ENCODE measurements around the gene TULP4.
A peak's percentile ranks its signal among the peaks of the same experiment; 100 is the strongest.
"Not testable (repeated sequence)": the region's sequence is repeated elsewhere in the genome, so short reads cannot be mapped to it uniquely, and the experiment has no call there.

The TULP4 gene

DNA sequence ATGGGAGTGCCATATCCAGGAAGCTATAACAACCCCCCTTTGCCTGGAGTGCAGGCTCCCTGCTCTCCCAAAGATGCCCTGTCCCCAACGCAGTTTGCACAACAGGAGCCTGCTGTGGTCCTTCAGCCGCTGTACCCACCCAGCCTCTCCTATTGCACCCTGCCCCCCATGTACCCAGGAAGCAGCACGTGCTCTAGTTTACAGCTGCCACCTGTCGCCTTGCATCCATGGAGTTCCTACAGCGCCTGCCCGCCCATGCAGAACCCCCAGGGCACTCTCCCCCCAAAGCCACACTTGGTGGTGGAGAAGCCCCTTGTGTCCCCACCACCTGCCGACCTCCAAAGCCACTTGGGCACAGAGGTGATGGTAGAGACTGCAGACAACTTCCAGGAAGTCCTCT lies 191.0 kb downstream of the TULP4 start:
- DNase-seq (ENCODE audit: low read depth): no peak

DNA sequence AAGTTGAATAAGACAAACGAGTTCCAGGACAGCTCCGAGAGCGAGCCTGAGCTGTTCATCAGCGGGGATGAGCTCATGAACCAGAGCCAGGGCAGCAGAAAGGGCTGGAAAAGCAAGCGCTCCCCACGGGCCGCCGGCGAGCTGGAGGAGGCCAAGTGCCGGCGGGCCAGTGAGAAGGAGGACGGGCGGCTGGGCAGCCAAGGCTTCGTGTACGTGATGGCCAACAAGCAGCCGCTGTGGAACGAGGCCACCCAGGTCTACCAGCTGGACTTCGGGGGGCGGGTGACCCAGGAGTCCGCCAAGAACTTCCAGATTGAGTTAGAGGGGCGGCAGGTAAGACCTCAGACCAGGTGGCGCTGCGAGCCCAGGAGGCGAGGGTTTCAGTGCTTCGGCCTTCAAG lies 191.6 kb downstream of the TULP4 start:
- no peak for DNase-seq (ENCODE audit: low read depth)

DNA sequence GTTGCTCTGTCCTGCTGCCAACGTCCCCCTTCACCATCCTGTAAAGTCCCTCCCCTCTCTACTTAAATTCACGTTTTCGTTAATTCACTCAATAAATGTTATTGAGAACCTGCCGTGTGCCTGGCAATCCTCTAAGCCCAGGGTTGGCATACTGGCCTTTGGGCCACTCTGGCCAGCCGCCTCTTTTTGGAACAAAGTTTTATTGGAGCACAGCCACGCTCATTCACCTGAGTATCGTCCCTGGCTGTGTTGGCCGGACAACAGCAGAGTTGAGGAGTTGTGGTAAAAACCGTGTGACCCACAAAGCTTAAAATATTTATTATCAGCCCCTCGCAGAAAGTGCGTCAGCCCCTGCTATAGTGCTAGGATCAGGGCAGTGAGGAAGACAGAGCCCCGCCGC lies 192.9 kb downstream of the TULP4 start:
- DNase-seq (ENCODE audit: low read depth): no peak

DNA sequence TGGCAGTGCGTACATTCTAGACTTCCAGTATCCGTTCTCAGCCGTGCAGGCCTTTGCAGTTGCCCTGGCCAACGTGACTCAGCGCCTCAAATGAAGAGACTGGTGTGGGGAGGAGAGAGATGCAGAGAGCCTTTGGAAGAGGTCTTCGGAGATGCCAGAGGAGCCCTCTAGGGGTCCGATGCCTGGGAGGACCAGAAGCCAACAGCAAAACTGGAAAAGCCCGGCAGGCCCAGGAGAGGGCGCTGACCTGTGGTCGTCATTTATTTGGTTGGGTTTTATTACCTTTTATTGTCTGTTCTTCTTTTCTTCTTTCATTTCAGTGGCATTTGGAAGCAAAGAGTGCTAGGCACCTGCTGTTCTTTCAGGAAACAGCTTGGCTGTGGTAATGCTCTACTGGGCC lies 194.3 kb downstream of the TULP4 start:
- DNase-seq (ENCODE audit: low read depth): no peak

GRCh38 chr6:158507174-158507573 lies 194.9 kb downstream of the TULP4 start:
- no peak for DNase-seq (ENCODE audit: low read depth)

DNA sequence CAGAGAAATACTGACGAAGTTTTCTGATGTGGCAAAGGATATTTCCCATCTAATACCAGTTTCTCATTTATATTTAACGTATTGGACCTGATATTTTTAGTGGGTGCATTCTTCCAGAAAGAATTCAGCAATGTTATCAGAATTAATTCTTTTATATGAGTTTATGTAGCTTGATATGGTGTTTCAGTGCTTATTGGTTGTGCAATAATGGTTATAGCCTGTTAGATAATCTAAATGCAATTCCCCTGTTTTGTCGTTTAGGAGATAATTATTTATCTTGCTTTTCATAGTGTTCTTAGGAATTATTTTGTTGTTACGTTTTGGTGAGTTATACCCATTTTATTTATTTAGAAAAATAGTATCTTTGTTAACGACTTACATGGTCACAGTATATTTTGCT lies 196.2 kb downstream of the TULP4 start:
- DNase-seq (ENCODE audit: low read depth): no peak

DNA sequence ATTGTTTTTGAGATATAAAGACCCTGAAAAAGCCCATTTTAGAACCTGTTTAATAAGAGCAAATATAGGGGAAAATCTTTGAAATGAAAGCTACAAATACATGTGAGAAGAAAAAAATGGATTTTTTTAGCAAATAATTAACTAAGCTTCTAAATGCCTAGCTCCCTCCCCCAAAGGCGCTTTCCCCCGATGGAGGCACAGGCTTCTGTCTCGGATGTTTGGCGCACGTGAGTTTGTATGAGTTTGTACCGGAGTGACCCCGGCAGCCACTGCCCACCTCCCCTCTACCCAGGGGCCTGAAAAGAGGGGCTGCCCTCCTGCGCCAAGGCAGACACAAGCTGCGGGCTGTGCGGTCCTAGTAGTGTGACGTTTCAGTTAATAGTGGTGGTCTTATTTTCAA lies 197.2 kb downstream of the TULP4 start:
- DNase-seq (ENCODE audit: low read depth): no peak

GRCh38 chr6:158512809-158513208 lies 200.5 kb downstream of the TULP4 start:
- no peak for DNase-seq (ENCODE audit: low read depth)

DNA sequence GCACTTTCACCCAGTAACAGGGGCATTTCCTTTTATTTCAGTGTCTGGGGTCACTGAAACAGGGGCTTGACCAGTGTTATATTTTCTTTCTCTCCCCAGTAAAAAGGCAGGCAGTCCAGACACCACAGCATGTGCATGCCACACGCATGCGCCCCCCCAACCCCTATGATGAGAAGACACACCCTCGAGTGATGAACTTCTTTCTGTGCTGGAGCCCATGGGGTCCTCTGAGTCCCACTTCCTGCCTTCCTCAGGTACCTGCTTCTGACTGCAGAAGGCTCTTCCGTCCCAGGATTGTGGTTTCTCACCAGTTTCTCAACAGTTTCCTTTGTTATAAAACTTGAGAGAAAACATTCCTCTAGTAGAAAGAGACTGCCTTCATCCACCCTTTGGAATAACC lies 201.9 kb downstream of the TULP4 start:
- DNase-seq (ENCODE audit: low read depth): no peak

GRCh38 chr6:158514991-158515390 lies 202.7 kb downstream of the TULP4 start:
- DNase-seq (ENCODE audit: low read depth): no peak

DNA sequence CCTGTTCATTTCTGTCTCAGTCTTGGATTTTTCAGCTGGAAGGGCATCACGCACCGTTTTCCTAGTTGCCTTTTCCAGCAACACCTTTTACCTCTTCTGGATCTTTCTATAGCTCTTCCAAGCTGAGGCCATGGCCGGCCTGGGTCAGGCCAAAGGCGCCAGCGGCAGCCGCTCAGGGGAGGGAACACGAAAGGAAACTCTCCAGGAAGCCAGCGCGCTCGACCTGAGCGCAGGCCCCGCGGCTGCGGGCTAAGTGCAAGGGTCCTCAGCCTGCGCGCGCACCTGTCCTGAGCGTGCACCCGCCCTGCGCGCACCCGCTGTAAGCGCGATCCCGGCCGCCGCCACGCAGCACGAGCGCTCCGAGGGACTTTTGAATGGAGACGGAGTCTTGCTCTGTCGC lies 203.8 kb downstream of the TULP4 start:
- no peak for DNase-seq (ENCODE audit: low read depth)

DNA sequence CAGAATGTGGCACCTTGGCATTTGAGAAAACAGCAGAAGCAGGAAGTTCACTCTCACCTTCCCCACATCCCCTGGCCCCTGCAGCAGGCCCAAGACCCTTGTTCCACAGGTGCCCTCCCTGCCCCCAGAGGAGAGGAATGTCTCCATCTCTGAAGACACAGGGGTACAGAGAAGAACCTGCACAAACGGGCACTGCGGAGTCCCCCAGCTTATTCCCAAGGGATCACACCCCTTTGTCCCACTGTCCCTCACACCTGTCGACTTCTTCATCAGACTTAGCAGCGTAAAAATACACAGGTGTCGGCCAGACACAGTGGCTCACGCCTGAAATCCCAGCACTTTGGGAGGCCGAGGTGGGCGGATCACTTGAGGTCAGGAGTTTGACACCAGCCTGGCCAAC lies 204.8 kb downstream of the TULP4 start:
- no peak for DNase-seq (ENCODE audit: low read depth)

- no peak for DNase-seq (ENCODE audit: low read depth)
Observed at GRCh38 chr6:158517581-158517980, 205.3 kb downstream of the TULP4 start.

GRCh38 chr6:158518191-158519127 lies 206.2 kb downstream of the TULP4 start:
- DNase-seq (ENCODE audit: low read depth): peak; percentile 49

GRCh38 chr6:158519300-158519699 lies 207.0 kb downstream of the TULP4 start:
- DNase-seq (ENCODE audit: low read depth): no peak

- DNase-seq (ENCODE audit: low read depth): no peak
Observed at GRCh38 chr6:158519761-158520160, 207.5 kb downstream of the TULP4 start.

DNA sequence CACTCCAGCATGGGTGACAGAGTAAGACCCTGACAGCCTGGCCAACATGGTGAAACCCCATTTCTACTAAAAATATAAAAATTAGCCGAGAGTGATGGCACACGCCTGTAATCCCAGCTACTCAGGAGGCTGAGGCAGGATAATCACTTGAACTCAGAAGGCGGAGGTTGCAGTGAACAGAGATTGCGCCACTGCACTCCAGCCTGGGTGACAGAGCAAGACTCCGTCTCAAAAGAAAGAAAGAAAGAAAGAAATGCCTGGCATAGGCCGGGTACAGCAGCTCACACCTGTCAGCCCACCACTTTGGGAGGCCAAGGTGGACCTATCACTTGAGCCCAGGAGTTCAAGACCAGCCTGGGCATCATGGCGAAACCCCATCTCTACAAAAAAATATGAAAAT lies 208.7 kb downstream of the TULP4 start:
- not testable (repeated sequence) for DNase-seq (ENCODE audit: low read depth)

DNA sequence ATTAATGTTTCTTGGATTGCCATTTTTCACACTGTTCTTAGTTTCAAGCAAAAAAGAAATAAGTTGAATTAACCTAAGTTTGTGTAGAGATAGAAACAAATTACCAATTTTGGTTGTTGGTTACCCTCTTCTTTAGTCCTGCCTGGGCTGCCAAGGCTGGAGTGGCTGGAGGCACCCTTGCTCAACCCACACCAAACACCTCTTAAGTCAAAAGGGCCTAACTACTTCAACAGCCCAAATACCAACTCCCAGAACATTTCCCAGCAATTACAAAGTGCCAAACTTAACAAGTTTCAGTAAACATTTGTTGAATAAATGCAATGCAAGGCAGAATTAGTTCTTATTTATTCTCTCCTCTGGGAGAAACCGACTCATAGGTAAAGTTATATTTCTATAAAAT lies 209.5 kb downstream of the TULP4 start:
- no peak for DNase-seq (ENCODE audit: low read depth)

- no peak for DNase-seq (ENCODE audit: low read depth)
Observed at GRCh38 chr6:158522616-158523015, 210.4 kb downstream of the TULP4 start.

GRCh38 chr6:158524311-158524710 lies 212.0 kb downstream of the TULP4 start:
- no peak for DNase-seq (ENCODE audit: low read depth)

DNA sequence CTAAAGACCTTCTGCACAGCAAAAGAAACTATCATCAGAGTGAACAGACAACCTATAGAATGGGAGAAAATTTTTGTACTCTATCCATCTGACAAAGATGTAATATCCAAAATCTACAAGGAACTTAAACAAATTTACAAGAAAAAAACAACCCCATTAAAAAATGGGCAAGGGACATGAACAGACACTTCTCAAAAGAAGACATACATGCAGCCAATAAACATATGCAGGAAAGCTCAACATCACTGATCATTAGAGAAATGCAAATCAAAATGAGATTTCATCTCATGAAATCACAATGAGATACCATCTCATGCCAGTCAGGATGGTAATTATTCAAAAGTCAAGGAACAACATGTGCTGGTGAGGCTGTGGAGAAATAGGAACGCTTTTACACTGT lies 215.6 kb downstream of the TULP4 start:
- DNase-seq (ENCODE audit: low read depth): not testable (repeated sequence)

DNA sequence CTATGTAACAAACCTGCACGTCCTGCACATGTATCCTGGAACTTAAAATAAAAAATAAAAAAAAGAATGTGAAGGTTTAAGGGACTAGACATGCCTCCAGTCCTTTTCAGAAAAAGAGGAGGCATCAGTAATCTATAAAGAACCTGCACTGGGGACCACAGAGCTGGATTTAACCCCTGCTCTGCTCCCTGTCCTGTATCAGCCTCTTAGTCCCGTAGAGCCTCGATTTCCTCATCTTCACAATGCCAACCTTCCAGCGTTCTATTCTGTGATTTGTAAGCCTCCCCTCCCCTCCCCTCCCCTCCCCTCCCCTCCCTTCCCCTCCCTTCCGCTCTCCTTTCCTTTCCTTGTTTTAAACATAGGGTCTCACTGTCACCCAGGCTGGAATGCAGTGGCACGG lies 216.6 kb downstream of the TULP4 start:
- DNase-seq (ENCODE audit: low read depth): no peak

GRCh38 chr6:158529629-158530028 lies 217.4 kb downstream of the TULP4 start:
- DNase-seq (ENCODE audit: low read depth): no peak

DNA sequence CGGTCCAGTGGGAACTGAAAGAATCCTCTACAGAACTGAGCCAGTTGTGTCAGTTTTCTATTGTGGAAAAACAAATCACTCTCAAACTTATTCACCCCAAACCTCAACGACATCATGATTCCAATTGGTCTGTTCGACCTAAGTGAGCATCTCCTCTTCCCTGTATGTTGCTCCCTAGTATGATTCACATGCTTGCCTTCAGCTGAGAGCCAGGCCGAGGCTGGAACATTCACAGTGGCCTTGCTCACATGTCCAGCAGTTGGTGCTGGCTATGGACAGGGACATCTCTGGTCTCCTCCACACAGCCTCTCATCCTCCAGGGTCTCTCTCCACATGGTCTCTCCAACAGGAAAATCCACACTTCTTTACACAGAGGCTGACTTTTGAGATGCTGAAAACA lies 219.3 kb downstream of the TULP4 start:
- DNase-seq (ENCODE audit: low read depth): no peak
